H1 (cell line): ENCODE data around the gene ZKSCAN8. TPM values are rescaled to one million over a fixed set of nuclear protein-coding genes. Genes with fewer than 3 reads are reported as not detected.

Source experiments
- CTCF ChIA-PET: fragments of 300-600 bp; sonication (Branson Sonifier 250); formaldehyde crosslinking; loops from one replicate; lab custom pipeline; 2021; ENCODE audit not compliant: partially characterized antibody; lab: Charles Lee
- POLR2A ChIA-PET: fragments of 300-600 bp; sonication (Branson Sonifier 250); formaldehyde crosslinking; loops from one replicate; lab custom pipeline; 2021; ENCODE audit warnings: inconsistent platforms; ENCODE audit not compliant: partially characterized antibody; lab: Charles Lee
- DNase-seq, 2 experiments: peaks; one replicate each; pipeline versions ENCODE4 v3.0.0 to v3.0.0-alpha.2; 2010 to 2022; ENCODE audit warnings: low spot score in 2 of 2, low read depth in 1 of 2, mixed read lengths in 1 of 2
- FAIRE-seq: peaks from 2 replicates; lab custom pipeline; 2011; peaks lifted over from hg19 to GRCh38; lab: Jason Lieb, UNC
- H2AFZ ChIP-seq: 2 replicates; pipeline ENCODE4 v1.8.1; 2012; ENCODE audit warnings: low read length, inconsistent platforms
- H2AK5ac ChIP-seq: 2 replicates; pipeline ENCODE4 v1.6.1; 2013; ENCODE audit warnings: low read depth, low read length
- H2BK120ac ChIP-seq: replicated peaks from 2 replicates; pipeline ENCODE3; 2013; ENCODE audit warnings: low read depth, low read length, inconsistent platforms
- H2BK12ac ChIP-seq: 2 replicates; pipeline ENCODE4 v1.6.1; 2013; ENCODE audit warnings: low read depth, low read length
- H2BK15ac ChIP-seq: 2 replicates; pipeline ENCODE4 v1.6.1; 2013; ENCODE audit warnings: low read length
- H2BK20ac ChIP-seq: 2 replicates; pipeline ENCODE4 v1.6.1; 2013; ENCODE audit warnings: low read length
- H2BK5ac ChIP-seq: 2 replicates; pipeline ENCODE4 v1.6.1; 2013; ENCODE audit warnings: low read depth, low read length
- H3K14ac ChIP-seq: 2 replicates; pipeline ENCODE4 v1.6.1; 2013; ENCODE audit warnings: inconsistent platforms; ENCODE audit not compliant: insufficient read length
- H3K18ac ChIP-seq: 2 replicates; pipeline ENCODE4 v1.6.1; 2013; ENCODE audit warnings: low read length; ENCODE audit errors: extremely low read depth
- H3K23ac ChIP-seq: 2 replicates; pipeline ENCODE4 v1.6.1; 2013; ENCODE audit warnings: inconsistent platforms; ENCODE audit not compliant: insufficient read length
- H3K23me2 ChIP-seq: 2 replicates; pipeline ENCODE4 v1.6.1; 2013; ENCODE audit warnings: low read depth, low read length
- H3K27ac ChIP-seq: 2 replicates; pipeline ENCODE4 v1.6.1; 2011; ENCODE audit warnings: low read depth, low read length, inconsistent platforms
- H3K27me3 ChIP-seq, 4 experiments: replicated peaks in 1 of 4; 1 replicate in 1 of 4; 2 replicates in 3 of 4; pipeline versions ENCODE4 v1.6.1 to v1.8.1; 2011 to 2013; ENCODE audit warnings: low read length in 3 of 4, mild to moderate bottlenecking in 3 of 4, inconsistent platforms in 2 of 4, mixed read lengths in 2 of 4, moderate library complexity in 1 of 4; ENCODE audit not compliant: control insufficient read depth in 3 of 4, insufficient read depth in 3 of 4; ENCODE audit errors: extremely low read depth in 1 of 4
- H3K36me3 ChIP-seq, 4 experiments: 2 replicates each; pipeline versions ENCODE4 v1.6.1 to v1.8.1; 2011 to 2013; ENCODE audit warnings: mild to moderate bottlenecking in 4 of 4, low read length in 3 of 4, moderate library complexity in 2 of 4, control low read depth in 1 of 4, inconsistent platforms in 1 of 4; ENCODE audit not compliant: insufficient read depth in 4 of 4, control insufficient read depth in 2 of 4
- H3K4ac ChIP-seq: replicated peaks from 2 replicates; pipeline ENCODE3; 2013; ENCODE audit warnings: low read length, low read depth, mixed read lengths, inconsistent platforms; ENCODE audit not compliant: insufficient read length
- H3K4me1 ChIP-seq, 4 experiments: replicated peaks in 1 of 4; 1 replicate in 1 of 4; 2 replicates in 3 of 4; pipeline versions ENCODE4 v1.6.1 to v1.8.1; 2011 to 2013; ENCODE audit warnings: low read length in 3 of 4, inconsistent platforms in 2 of 4, mixed read lengths in 1 of 4; ENCODE audit not compliant: insufficient read depth in 4 of 4, control insufficient read depth in 3 of 4
- H3K4me2 ChIP-seq, 2 experiments: 2 replicates each; pipeline versions ENCODE4 v1.6.1 to v1.8.1; 2011 to 2013; ENCODE audit warnings: low read depth in 2 of 2, low read length in 2 of 2, control low read depth in 1 of 2, inconsistent platforms in 1 of 2, mild to moderate bottlenecking in 1 of 2; ENCODE audit not compliant: insufficient read depth in 1 of 2
- H3K4me3 ChIP-seq, 4 experiments: fragments of 200-600, 300-600 bp in 1 of 4; sonication (generic), shearing (Covaris generic), sonication (Bioruptor Twin) in 1 of 4; 2 replicates each; pipeline versions ENCODE4 v1.5.1 to v1.8.1; 2011 to 2016; ENCODE audit warnings: low read length in 4 of 4, low read depth in 3 of 4, control low read depth in 2 of 4, inconsistent platforms in 2 of 4, mild to moderate bottlenecking in 2 of 4, mixed read lengths in 1 of 4, moderate library complexity in 1 of 4; ENCODE audit not compliant: insufficient read depth in 2 of 4; ENCODE audit errors: extremely low read depth in 1 of 4
- H3K56ac ChIP-seq: replicated peaks from 2 replicates; pipeline ENCODE3; 2013; ENCODE audit warnings: low read depth, mild to moderate bottlenecking, mixed read lengths, low read length, inconsistent platforms; ENCODE audit not compliant: insufficient read length
- H3K79me1 ChIP-seq: 2 replicates; pipeline ENCODE4 v1.6.1; 2013; ENCODE audit warnings: low read depth, low read length, control low read depth
- H3K79me2 ChIP-seq, 2 experiments: 2 replicates each; pipeline versions ENCODE4 v1.6.1 to v1.8.1; 2012 to 2013; ENCODE audit warnings: low read length in 2 of 2, mild to moderate bottlenecking in 2 of 2, inconsistent platforms in 1 of 2; ENCODE audit not compliant: insufficient read depth in 2 of 2, control insufficient read depth in 1 of 2
- H3K9ac ChIP-seq, 4 experiments: replicated peaks in 1 of 4; 1 replicate in 1 of 4; 2 replicates in 3 of 4; pipeline versions ENCODE4 v1.6.1 to v1.8.1; 2011 to 2013; ENCODE audit warnings: low read depth in 3 of 4, low read length in 3 of 4, control low read depth in 2 of 4, mild to moderate bottlenecking in 2 of 4, moderate library complexity in 2 of 4, inconsistent platforms in 1 of 4; ENCODE audit errors: extremely low read depth in 1 of 4
- H3K9me3 ChIP-seq, 2 experiments: 2 replicates each; pipeline versions ENCODE4 v1.6.1 to v1.8.1; 2012 to 2013; ENCODE audit warnings: mild to moderate bottlenecking in 2 of 2, moderate library complexity in 2 of 2, control low read depth in 1 of 2, inconsistent platforms in 1 of 2, low read depth in 1 of 2, low read length in 1 of 2, mixed read lengths in 1 of 2; ENCODE audit not compliant: insufficient read depth in 2 of 2
- H4K20me1 ChIP-seq, 2 experiments: replicated peaks in 1 of 2; 2 replicates each; pipeline versions ENCODE3 to v1.8.1; 2011 to 2013; ENCODE audit warnings: inconsistent platforms in 2 of 2, low read length in 2 of 2, mild to moderate bottlenecking in 1 of 2; ENCODE audit not compliant: insufficient read depth in 2 of 2, control insufficient read depth in 1 of 2
- H4K5ac ChIP-seq: 2 replicates; pipeline ENCODE4 v1.6.1; 2013; ENCODE audit warnings: low read length, low read depth, mixed read lengths, inconsistent platforms; ENCODE audit not compliant: insufficient read length
- H4K8ac ChIP-seq: 2 replicates; pipeline ENCODE4 v1.8.0; 2013; ENCODE audit warnings: mild to moderate bottlenecking, moderate library complexity, low read length, inconsistent platforms; ENCODE audit not compliant: insufficient read depth; ENCODE audit errors: extremely low read depth
- H4K91ac ChIP-seq: replicated peaks from 2 replicates; pipeline ENCODE3; 2013; ENCODE audit warnings: low read length, mixed read lengths, inconsistent platforms; ENCODE audit not compliant: insufficient read length
- CBX8 ChIP-seq: fragments of 300-800, 300-1000 bp; sonication (generic); IDR thresholded peaks from 2 replicates; pipeline ENCODE4 v1.7.1; 2016; ENCODE audit warnings: low read depth, low read length, borderline replicate concordance
- CTBP2 ChIP-seq: IDR thresholded peaks from 2 replicates; pipeline ENCODE4 v1.7.0; 2011; ENCODE audit warnings: borderline replicate concordance, mild to moderate bottlenecking, moderate library complexity, mixed read lengths, low read length; ENCODE audit not compliant: insufficient read depth, insufficient read length
- GABPA ChIP-seq: IDR thresholded peaks from 2 replicates; pipeline ENCODE4 v1.6.1; 2011; ENCODE audit warnings: mild to moderate bottlenecking, low read length, moderate library complexity, borderline replicate concordance; ENCODE audit not compliant: insufficient read depth
- RNF2 ChIP-seq: fragments of 200-900, 300-1000 bp; sonication (generic); IDR thresholded peaks from 2 replicates; pipeline ENCODE4 v1.7.1; 2016; ENCODE audit warnings: borderline replicate concordance, low read depth, mild to moderate bottlenecking, antibody characterized with exemption, low read length; ENCODE audit not compliant: poor library complexity, severe bottlenecking; ENCODE audit errors: missing control alignments
- TCF12 ChIP-seq: IDR thresholded peaks from 2 replicates; pipeline ENCODE4 v1.6.1; 2011; ENCODE audit warnings: low read depth, mild to moderate bottlenecking, low read length
- YY1 ChIP-seq: IDR thresholded peaks from 2 replicates; pipeline ENCODE4 v1.6.1; 2011; ENCODE audit warnings: low read depth, mild to moderate bottlenecking, low read length
- WGBS, 2 experiments: shearing (Covaris generic) in 1 of 2; methylation state at CpG; one replicate each; pipeline versions ENCODE4 v1.1.6 to v1.1.7; 2013 to 2015; ENCODE audit warnings: low lambda C conversion rate in 2 of 2, mixed read lengths in 2 of 2, inconsistent platforms in 1 of 2, low coverage in 1 of 2, missing lambda C conversion rate in 1 of 2; ENCODE audit not compliant: insufficient replicate concordance in 2 of 2, insufficient coverage in 1 of 2, insufficient read length in 1 of 2; ENCODE audit errors: extremely low coverage in 1 of 2, missing lambda C conversion rate in 1 of 2; 5-methylcytosine and 5-hydroxymethylcytosine counted together
- long read RNA-seq, 2 experiments: library from RNA in 1 of 2; library from capped mRNA in 1 of 2; stranded (forward); transcript quantifications; one replicate each; pipeline ENCODE4 v2.0.0, GENCODE V29; 2021; ENCODE audit warnings: inconsistent platforms in 1 of 2
- polyA minus RNA-seq, 3 experiments: library from RNA; depleted of rRNA, polyadenylated mRNA; stranded (reverse); fragments of >200 nt; gene quantifications; 1 replicate in 2 of 3; 2 replicates in 1 of 3; pipeline ENCODE4 v1.2.3, GENCODE V29; 2011
- polyA plus RNA-seq, 7 experiments: library from polyadenylated mRNA; depleted of rRNA in 3 of 7; stranded (reverse) in 5 of 7; unstranded in 2 of 7; fragments of >200 nt in 5 of 7; fragments of 200-250 nt in 2 of 7; gene quantifications; 1 replicate in 5 of 7; 2 replicates in 1 of 7; 4 replicates in 1 of 7; pipeline versions ENCODE4 v1.2.1 to v1.2.3, GENCODE V29; 2011 to 2013; ENCODE audit warnings: missing spikeins in 2 of 7, mixed read lengths in 2 of 7
- total RNA-seq: library from RNA; stranded (reverse); fragmentation: NEBNext Ultra II Directional; extraction: Animal tissue kit (Norgen Biotek cat#: 25700); gene quantifications from 2 replicates; pipeline ENCODE4 v1.2.1, GENCODE V29; 2021

ZKSCAN8 gene
- total RNA-seq = 23.3 and 24.1 TPM in 2 replicates
- 8.6 and 10.7 TPM in 2 replicates for polyA plus RNA-seq (2011; rRNA removed)
- polyA plus RNA-seq (2011; cell fraction: cytosol; rRNA removed) = 10.7 TPM
- polyA plus RNA-seq (2011; cell fraction: nucleus; rRNA removed) = 16.7 TPM
- 8.4 to 15.2 TPM (median 11.4 TPM) in 4 replicates for polyA plus RNA-seq (2012, experiment 1 of 2)
- 0.47 TPM for polyA plus RNA-seq (2012, experiment 2 of 2)
- 14.9 TPM for polyA plus RNA-seq (2013, experiment 1 of 2)
- polyA plus RNA-seq (2013, experiment 2 of 2) = 12.5 TPM
- 21.7 and 34.5 TPM in 2 replicates for polyA minus RNA-seq (2011; rRNA and poly(A)+ RNA removed)
- 16.1 TPM for polyA minus RNA-seq (2011; cell fraction: cytosol; rRNA and poly(A)+ RNA removed)
- polyA minus RNA-seq (2011; cell fraction: nucleus; rRNA and poly(A)+ RNA removed) = 21.3 TPM
- long read RNA-seq, experiment 1, partial matches to known transcripts = 0 of 12 reads
- long read RNA-seq, experiment 1, other reads (novel, unspliced or antisense) = 12 of 12 reads
- long read RNA-seq, experiment 2, partial matches to known transcripts = 0 of 1 reads
- long read RNA-seq, experiment 2, other reads (novel, unspliced or antisense) = 1 of 1 reads

DNA sequence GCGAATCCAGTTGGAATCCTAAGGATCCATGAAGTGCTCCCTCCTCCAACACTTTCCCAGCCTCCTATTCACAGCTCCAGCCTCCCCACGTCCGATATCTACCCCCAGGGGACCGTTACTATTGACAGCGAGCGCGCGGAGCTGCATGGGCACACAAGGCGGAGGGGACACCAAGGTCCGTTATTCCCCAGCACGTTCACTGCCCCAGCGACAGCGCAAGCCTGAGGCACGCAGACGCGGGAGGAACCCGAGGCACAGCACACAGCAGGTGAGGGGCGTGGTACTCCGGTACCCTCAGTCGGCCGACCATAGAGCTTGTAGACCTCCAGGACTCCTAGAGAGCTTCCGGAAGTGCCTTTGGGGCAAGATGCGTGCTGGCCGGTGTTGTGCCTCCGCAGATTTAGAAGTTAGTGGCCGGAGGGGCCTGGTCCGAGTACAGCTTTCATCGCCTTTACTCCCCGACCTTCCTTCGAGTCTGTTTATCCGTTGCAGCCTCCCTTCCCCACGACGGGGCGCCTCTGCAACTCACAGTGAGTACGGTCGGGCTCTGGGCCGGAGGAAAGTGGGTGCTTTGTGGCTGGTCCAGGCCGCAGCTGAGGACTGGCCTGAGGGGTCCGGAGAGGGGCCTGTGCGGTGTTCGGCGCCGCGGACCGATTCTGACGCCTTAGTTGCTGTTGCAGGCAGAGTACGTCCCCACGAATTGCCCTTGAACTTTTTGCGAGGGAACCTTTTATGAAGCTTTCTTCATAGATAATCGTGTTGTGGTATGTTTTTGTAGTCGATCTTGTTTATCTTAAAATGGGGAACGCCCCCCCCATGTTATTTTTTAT, at the start of gene ZKSCAN8:
ZKSCAN8 (plus strand) TSS at position 384 of the 830 bp plus-strand sequence. CDS start 6,525 bp downstream, outside the sequence.
- peaks cover 4 to 16% (median 6%) of the 10 kb centered on the region in 4 experiments for H3K36me3 ChIP-seq
- H3K4me3 ChIP-seq = peak within 1 kb of the TSS; percentile 55 to 97 (median 80)
- peaks cover 0 to 4% of the 10 kb centered on the region in 2 experiments for H4K20me1 ChIP-seq
- peaks cover 0 to 8% (median 2%) of the 10 kb centered on the region in 4 experiments; a peak in 3 of 7 replicates for H3K4me1 ChIP-seq
- peak within 1 kb of the TSS; percentile 93; the same call in 1 of the 2 replicates for H4K8ac ChIP-seq
- H2BK15ac ChIP-seq = 0 out of 2 replicates have a peak within 1 kb of the TSS, but pooled peaks have one; percentile 32
- H3K9ac ChIP-seq = peak within 1 kb of the TSS; percentile 83 to 90 (median 88)
- H3K9me3 ChIP-seq = no peaks in the 10 kb centered on the region
- peak within 1 kb of the TSS; percentile 48 to 75 for H3K4me2 ChIP-seq
- H4K5ac ChIP-seq = peak within 1 kb of the TSS; percentile 27
- no peaks in the 10 kb centered on the region for H3K79me1 ChIP-seq
- ChIA-PET CTCF (interaction anchor here (0.6 to 2.1 kb wide), 7 partner anchors 8 to 214 kb away, joined by 3 to 6 read pairs (median 3); partner anchors contain the start of gene PGBD1), POLR2A (interaction anchor here (0.5 to 2.0 kb wide), 29 partner anchors 8 to 329 kb away, joined by 3 to 35 read pairs (median 4); partner anchors contain the start of genes PGBD1, ZKSCAN3, ZKSCAN4 and ZNF165)
- DNase-seq = peak; percentile 75 to 90
- 0 out of 2 replicates have a peak within 1 kb of the TSS, but pooled peaks have one; percentile 22 for H2BK12ac ChIP-seq
- peak within 1 kb of the TSS; percentile 55; the same call in 1 of the 2 replicates for H3K27ac ChIP-seq
- peaks cover 0 to 3% (median 1%) of the 10 kb centered on the region in 4 experiments; a peak in 1 of 7 replicates for H3K27me3 ChIP-seq
- H2AK5ac ChIP-seq = no peak within 1 kb of the TSS
- H3K4ac ChIP-seq = no peak within 1 kb of the TSS
- no peak within 1 kb of the TSS for H3K18ac ChIP-seq
- peak within 1 kb of the TSS; percentile 43 for H3K56ac ChIP-seq
- no peak within 1 kb of the TSS for H2BK5ac ChIP-seq
- FAIRE-seq = peak; percentile 52
- no peak within 1 kb of the TSS for H3K14ac ChIP-seq
- 3% methylated on average over 52 of the region's 52 CpGs; no CpG with 5 or more reads in 1 of the 2 experiments for WGBS, 2 experiments
- no peak within 1 kb of the TSS for H3K23ac ChIP-seq
- H2BK120ac ChIP-seq = no peak within 1 kb of the TSS
- no peak within 1 kb of the TSS for H2BK20ac ChIP-seq
- peak within 1 kb of the TSS; percentile 94 for H2AFZ ChIP-seq
- no peak within 1 kb of the TSS for H4K91ac ChIP-seq
- H3K79me2 ChIP-seq = peaks cover 0 to 37% of the 10 kb centered on the region in 2 experiments; a peak in 3 of 4 replicates
- H3K23me2 ChIP-seq = peaks cover 4% of the 10 kb centered on the region
- TF ChIP-seq CBX8 (no peak), CTBP2 (peak; percentile 95), YY1 (no peak), GABPA (peak; percentile 94), RNF2 (no peak), TCF12 (0 out of 2 replicates have a peak, but pooled peaks have one; percentile 42)
